HG02884 (cell line): ENCODE measurements around the gene NINL.

ENCODE experiments used
- ATAC-seq: cut with Tn5 transposase; IDR thresholded peaks from one replicate; pipeline ENCODE4 v1.9.1; 2021; ENCODE audit warnings: mild to moderate bottlenecking, moderate library complexity; ENCODE audit not compliant: unreplicated experiment

Gene NINL

DNA sequence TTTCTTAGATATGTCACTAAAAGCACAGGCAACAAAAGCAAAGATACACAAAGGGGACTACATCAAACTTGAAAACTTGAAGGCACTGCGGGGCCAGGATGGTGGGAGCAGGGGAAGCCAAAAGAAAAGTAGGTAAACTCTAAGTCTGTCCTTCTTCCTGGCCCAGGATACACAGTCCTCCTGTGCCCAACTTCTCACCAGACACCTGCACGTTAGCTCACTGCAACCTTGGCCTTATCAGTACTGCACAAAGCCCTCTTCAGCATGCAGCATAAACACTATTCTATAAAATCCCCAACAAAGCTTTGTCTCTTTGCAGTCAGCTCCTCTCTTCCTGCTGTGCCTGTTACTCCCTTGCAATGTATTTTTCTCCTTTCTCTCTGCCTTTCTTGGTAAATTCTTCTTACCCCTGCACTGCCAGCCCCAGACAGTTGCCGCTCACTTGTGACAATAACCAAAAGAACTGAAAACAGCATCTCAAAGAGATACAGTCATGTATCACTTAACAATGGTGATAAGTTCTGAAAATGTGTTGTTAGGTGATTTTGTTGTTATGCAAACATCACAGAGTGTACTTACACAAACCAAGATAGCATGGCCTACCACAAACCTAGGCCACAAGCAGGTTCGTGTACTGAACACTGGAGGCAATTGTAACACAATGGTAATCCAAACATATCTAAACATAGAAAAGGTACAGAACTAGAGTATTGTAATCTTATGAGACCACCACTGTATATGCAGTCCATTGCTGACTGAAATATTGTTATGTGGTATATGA is 51.2 kb downstream of the NINL start:
- no peak for ATAC-seq

- no peak for ATAC-seq
Observed at GRCh38 chr20:25532971-25533391, 52.4 kb downstream of the NINL start.

DNA sequence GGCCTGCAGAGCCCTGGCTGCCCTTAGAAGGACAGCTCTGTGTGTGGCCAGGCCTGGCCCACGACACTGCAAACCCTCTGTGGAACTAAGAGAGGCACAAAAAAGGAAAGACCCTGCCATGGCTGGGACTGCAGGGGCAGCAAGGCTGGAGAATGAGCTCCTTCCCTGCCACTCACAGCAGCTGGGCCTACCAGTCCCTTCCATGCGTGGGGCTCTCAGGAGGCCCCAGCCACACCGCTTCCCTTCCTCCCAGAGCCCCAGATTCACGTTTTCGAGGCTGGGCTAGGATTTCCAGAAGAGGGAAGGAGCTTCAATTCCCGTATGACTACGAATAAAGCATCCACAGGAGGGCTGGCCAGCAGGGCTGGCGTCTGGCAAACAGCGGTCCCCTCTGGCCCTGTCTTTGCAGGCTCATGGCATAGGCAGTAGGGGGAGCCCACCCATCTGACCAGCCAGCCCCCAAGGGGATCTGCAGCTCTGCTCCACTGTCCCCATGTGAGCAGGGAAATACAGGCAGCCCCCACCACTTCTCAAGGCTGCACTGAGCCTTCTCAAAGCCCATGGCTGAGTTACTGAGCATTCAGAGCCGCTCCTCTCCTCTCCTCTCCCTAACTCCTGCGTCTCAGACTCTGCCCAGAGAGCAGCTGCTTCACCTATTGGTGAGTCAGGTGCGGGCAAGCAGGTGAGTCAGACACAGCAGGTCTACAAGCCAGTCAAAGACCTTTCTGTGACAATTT is 53.1 kb downstream of the NINL start:
- no peak for ATAC-seq

DNA sequence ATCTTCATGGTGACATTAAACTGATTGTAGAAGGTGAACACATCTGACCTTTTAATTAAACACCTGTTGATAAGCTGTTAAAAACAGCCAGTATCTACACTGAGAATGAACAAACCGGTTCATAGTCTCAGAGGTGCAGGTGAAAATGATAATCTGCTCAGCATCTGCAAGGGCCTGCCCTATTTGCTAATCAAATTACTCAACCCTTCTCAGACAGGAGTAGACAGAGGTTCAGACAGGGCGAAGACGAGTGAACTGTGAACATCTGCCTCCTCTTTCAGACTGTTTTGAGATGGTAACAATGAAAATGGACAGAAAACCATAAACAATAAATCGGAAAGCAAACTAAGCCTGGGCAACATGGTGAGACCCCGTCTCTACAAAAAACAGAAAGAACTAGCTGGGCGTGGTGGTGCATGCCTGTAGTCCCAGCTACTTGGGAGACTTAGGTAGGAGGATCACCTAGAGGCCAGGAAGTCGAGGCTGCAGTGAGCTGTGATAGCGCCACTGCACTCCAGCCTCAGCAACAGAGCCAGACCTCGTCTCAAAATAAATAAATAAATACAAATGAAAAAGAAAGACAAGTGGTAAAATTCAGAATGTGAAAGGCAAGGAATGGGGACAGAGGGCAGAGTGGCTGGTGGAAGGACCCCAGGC is 55.9 kb downstream of the NINL start:
- ATAC-seq: no peak

DNA sequence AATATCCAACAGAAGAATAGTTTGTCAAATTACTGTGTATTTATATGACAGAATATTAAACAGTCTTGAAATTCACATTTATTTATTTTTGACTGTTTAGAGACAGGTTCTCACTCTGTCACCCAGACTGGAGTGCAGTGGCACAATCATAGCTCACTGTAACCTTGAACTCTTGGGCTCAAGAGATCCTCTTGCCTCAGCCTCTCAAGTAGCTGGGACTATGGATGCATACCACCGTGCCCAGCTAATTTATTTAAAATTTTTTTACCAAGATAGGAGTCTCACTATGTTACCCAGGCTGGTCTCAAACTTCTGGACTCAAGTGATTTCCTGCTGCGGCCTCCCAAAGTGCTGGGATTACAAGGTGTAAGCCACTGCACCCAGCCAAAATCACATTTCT is 57.4 kb downstream of the NINL start:
- ATAC-seq: no peak

- no peak for ATAC-seq
Observed at GRCh38 chr20:25526446-25526845, 58.9 kb downstream of the NINL start.

- ATAC-seq: no peak
Observed at GRCh38 chr20:25525867-25526266, 59.5 kb downstream of the NINL start.

DNA sequence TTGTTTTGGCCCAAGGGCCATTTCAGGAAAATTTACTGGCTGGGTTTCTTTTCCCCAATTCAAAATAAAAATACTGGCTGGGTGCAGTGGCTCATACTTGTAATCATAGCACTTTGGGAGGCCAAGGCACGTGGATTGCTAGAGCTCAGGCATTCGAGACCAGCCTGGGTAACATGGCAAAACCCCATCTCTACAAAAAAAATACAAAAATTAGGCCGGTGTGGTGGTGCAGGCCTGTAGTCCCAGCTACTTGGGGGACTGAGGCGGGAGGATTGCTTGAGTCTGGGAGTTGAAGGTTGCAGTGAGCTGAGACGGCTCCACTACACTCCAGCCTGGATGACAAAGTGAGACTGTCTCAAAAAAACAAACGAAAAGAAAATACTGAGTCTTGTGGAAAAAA is 60.0 kb downstream of the NINL start:
- ATAC-seq: no peak

GRCh38 chr20:25521382-25521781 is 63.9 kb downstream of the NINL start:
- no peak for ATAC-seq

- ATAC-seq: no peak
Observed at GRCh38 chr20:25517124-25517523, 68.2 kb downstream of the NINL start.

GRCh38 chr20:25514747-25515340 is 70.5 kb downstream of the NINL start:
- no peak for ATAC-seq

DNA sequence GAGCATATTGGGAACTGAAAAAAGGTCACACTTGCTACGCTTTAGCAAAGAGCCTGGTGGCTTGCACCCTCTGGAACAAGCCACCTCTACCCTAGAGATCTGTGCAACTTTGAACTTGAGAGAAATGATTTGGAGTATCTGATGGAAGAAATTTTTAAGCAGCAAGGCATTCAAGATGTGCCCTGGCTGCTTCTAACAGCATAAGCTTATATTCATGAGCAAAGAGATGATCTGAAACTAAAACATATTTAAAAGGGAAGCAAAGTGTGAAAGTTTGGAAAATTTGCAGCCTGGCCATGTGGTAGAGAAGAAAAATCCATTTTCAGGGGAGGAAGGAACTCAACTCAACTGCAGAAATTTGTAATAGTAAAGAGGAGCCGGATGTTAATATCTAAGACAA is 71.1 kb downstream of the NINL start:
- no peak for ATAC-seq

DNA sequence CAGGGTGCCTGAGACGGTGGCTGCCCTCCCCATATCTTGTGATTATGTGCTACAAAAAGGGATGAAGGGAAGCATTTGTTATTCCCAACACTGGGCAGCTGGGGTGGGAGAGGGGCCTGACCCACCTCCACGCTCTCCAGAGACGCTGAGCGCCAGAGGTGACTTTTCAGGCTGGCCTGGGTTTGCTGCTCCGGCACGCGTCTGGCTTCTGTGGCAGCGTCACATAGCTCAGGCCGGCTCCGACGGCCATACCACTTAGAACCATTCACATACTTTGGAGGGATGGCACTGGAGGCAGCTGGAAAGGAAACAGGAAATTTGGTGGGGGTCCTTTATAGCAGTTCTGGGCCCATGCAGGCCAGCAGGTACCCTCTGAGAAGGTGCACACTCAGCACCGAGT is 72.6 kb downstream of the NINL start:
- no peak for ATAC-seq

GRCh38 chr20:25511183-25511582 is 74.1 kb downstream of the NINL start:
- ATAC-seq: no peak

DNA sequence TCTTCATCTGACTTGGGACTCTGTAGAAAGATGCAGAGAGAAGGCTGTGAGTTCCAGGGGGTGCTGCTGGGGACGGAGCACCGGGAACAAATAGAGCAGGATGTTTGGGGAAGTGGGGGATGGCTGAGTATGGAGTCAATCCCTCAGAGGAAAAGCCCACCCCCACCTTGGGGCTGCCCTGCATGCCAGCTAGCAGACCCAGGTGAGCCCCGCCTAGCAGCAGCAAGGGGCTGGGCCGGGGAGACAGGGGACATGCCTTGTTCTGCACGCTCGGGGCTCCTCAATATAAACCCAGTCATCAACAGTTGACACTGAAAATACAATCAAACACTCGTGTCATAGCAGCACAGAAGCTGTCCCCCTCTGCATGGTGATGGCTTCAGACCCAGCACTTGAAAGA is 74.6 kb downstream of the NINL start:
- ATAC-seq: no peak

DNA sequence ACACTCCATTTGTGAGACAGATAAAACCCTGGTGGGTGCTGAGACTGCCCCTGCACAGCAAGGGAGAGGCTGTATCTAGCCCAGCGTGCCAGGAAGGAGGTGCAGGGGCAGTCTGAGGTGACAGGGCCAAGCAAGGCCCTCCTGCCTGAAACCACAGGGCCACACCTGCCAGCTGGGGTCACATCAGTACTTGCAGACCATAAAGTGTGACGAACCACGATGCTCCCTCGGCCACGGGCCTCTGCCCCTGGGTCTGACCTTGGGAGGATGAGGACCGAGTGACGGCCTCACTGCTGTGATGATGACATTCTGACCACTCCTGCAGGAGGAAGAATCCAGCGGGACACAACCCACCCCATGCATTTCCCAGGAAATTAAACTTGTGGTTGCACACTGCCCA is 75.1 kb downstream of the NINL start:
- ATAC-seq: no peak

GRCh38 chr20:25509084-25509483 is 76.2 kb downstream of the NINL start:
- ATAC-seq: no peak

GRCh38 chr20:25508083-25508770 is 77.1 kb downstream of the NINL start:
- no peak for ATAC-seq

DNA sequence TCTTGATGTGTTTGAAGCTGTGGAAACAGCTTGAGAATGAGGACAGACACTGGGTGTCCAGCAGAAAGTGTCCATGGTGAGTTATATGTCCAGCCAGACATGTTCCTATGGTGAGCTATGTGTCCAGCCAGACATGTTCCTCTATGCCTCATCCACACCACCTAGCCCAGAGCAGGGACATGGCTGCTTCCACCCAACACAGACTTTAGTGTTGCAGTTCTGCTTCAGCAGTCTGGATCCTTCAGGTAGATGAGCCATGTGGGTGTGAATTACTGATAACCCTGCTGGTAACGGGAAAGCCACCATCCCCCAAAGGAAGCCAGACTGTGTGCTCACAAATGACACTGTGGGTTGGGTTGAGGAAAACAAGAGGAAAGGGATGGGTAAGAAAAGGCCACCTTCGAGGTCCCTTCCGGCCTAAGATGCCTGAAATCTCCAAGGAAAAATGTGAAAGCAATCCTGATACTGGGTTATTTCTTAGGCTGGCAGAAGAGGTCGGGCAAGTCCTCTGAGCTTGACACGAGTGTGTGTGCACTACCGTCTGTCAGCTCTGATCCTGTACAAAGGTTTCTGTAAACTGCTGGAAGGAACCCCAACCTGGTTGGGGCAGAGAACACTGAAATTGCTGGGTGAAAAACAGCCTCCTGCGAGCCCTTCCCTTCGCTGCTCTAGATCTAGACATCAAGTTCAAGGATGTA is 77.8 kb downstream of the NINL start:
- ATAC-seq: no peak

DNA sequence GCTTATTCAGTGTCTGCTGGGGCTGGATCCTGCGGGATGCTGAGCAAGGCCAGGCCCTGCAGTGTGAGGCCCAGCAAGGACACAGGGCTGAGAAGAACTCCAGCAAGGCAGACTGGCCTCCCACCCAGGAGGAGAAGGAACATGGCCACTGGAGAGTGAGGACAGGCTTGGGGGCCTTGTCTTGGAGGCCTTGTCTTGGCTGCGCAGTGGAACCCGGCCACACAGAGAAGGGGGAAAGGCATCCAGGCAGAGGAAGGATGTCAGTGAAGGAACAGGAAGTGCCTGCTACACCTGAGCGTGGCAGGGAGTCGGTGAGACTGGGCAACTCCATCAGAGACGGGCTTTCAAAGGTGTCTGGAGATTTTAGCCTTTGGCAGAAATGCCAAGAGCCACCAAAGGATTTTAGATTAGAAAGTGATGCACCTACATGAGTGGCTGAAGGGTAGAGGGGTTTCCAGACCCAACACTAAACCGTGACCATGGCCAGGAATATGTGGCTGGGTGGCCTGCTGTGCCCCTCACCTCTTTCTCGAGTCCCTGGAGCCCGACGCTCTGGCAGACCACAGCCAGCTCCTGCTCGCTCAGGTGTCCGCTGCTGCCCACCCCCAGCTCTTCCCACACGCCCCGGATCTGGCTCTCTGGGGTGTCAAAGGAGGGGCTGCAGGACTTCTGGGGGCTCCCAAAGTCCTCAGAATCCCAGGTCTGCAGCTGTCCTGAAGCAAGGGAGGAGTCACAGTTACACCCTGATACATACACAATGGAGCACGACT is 80.8 kb downstream of the NINL start:
- no peak for ATAC-seq
